Mesendoderm (in vitro differentiated cells): ENCODE data around the gene NEK7.

ENCODE experiments used
- DNase-seq: peaks from one replicate; pipeline ENCODE4 v3.0.0; 2013
- H2AK5ac ChIP-seq: 2 replicates; pipeline ENCODE4 v1.6.1; 2013; ENCODE audit warnings: low read length, inconsistent platforms
- H2BK120ac ChIP-seq: 2 replicates; pipeline ENCODE4 v1.6.1; 2013; ENCODE audit warnings: low read depth, mild to moderate bottlenecking, low read length, moderate library complexity, mixed read lengths
- H2BK15ac ChIP-seq: replicated peaks from 2 replicates; pipeline ENCODE4 v1.6.1; 2013; ENCODE audit warnings: low read depth, mild to moderate bottlenecking, moderate library complexity
- H2BK5ac ChIP-seq: 2 replicates; pipeline ENCODE4 v1.6.1; 2013; ENCODE audit warnings: low read length, inconsistent platforms
- H3K18ac ChIP-seq: 2 replicates; pipeline ENCODE4 v1.6.1; 2013; ENCODE audit warnings: mild to moderate bottlenecking, low read length, mixed read lengths
- H3K23ac ChIP-seq: one replicate; pipeline ENCODE4 v1.6.1; 2013; ENCODE audit warnings: low read length
- H3K27ac ChIP-seq: 2 replicates; pipeline ENCODE4 v1.5.1; 2013; ENCODE audit warnings: low read depth, mild to moderate bottlenecking, inconsistent platforms, low read length, moderate library complexity
- H3K27me3 ChIP-seq: 2 replicates; pipeline ENCODE4 v1.6.1; 2013; ENCODE audit warnings: low read length, control low read depth, mild to moderate bottlenecking, inconsistent platforms; ENCODE audit not compliant: insufficient read depth, poor library complexity
- H3K36me3 ChIP-seq: 2 replicates; pipeline ENCODE4 v1.6.1; 2013; ENCODE audit warnings: low read length, inconsistent platforms; ENCODE audit not compliant: control insufficient read depth, insufficient read depth
- H3K4ac ChIP-seq: one replicate; pipeline ENCODE4 v1.6.1; 2013; ENCODE audit warnings: low read depth, mild to moderate bottlenecking, low read length, moderate library complexity
- H3K4me1 ChIP-seq: 2 replicates; pipeline ENCODE4 v1.6.1; 2013; ENCODE audit warnings: low read depth, low read length, inconsistent platforms; ENCODE audit not compliant: control insufficient read depth
- H3K4me2 ChIP-seq: 2 replicates; pipeline ENCODE4 v1.6.1; 2013; ENCODE audit warnings: low read length
- H3K4me3 ChIP-seq: 2 replicates; pipeline ENCODE4 v1.5.1; 2013; ENCODE audit warnings: mild to moderate bottlenecking, low read length
- H3K56ac ChIP-seq: one replicate; pipeline ENCODE4 v1.6.1; 2013; ENCODE audit warnings: low read length
- H3K79me1 ChIP-seq: 2 replicates; pipeline ENCODE4 v1.6.1; 2013; ENCODE audit warnings: low read length, inconsistent platforms
- H3K79me2 ChIP-seq: 2 replicates; pipeline ENCODE4 v1.6.1; 2013; ENCODE audit warnings: mild to moderate bottlenecking, low read length; ENCODE audit not compliant: control insufficient read depth, insufficient read depth
- H3K9ac ChIP-seq: 2 replicates; pipeline ENCODE4 v1.6.1; 2013; ENCODE audit warnings: low read length, inconsistent platforms
- H4K5ac ChIP-seq: one replicate; pipeline ENCODE4 v1.6.1; 2013; ENCODE audit warnings: low read length
- H4K8ac ChIP-seq: one replicate; pipeline ENCODE4 v1.6.1; 2013; ENCODE audit warnings: low read depth, mild to moderate bottlenecking, control low read depth, low read length, moderate library complexity
- WGBS: extraction: QIAGEN DNeasy Blood & Tissue Kit; methylation state at CpG from one replicate; pipeline ENCODE4 v1.1.7; 2013; ENCODE audit warnings: low lambda C conversion rate, missing lambda C conversion rate; ENCODE audit not compliant: insufficient coverage; ENCODE audit errors: extremely low coverage; 5-methylcytosine and 5-hydroxymethylcytosine counted together

NEK7 gene

GRCh38 chr1:198270273-198270828 lies 113.6 kb downstream of the NEK7 start:
- WGBS, result no CpG with 5 or more reads among the region's 1 CpG
- no peak for DNase-seq
- no peak overlapping the region for H2BK15ac ChIP-seq

GRCh38 chr1:198271467-198271866 lies 114.7 kb downstream of the NEK7 start:
- Histone ChIP-seq H2BK15ac (no peak overlapping the region), H3K18ac (no peak overlapping the region), H3K4me3 (no peak overlapping the region), H2BK5ac (no peak overlapping the region), H3K36me3 (no peaks in the 10 kb centered on the region), H3K9ac (no peak overlapping the region), H3K4ac (no peak overlapping the region), H3K79me1 (no peaks in the 10 kb centered on the region), H3K79me2 (no peaks in the 10 kb centered on the region), H2BK120ac (no peak overlapping the region), H4K5ac (no peak overlapping the region), H2AK5ac (no peak overlapping the region), H4K8ac (no peak overlapping the region), H3K56ac (no peak overlapping the region), H3K23ac (no peak overlapping the region), H3K4me1 (no peaks in the 10 kb centered on the region), H3K4me2 (no peak overlapping the region), H3K27me3 (no peaks in the 10 kb centered on the region), H3K27ac (no peak overlapping the region)
- no peak for DNase-seq

More at GRCh38 chr1:198270273-198270828, 113.6 kb downstream of the NEK7 start:
- H3K4me1 ChIP-seq, result peaks cover under 1% of the 10 kb centered on the region
- no peaks in the 10 kb centered on the region for H3K79me2 ChIP-seq
- H3K27ac ChIP-seq, result no peak overlapping the region
- H3K18ac ChIP-seq, result no peak overlapping the region
- no peak overlapping the region for H3K4me3 ChIP-seq
- H3K56ac ChIP-seq, result no peak overlapping the region
- no peak overlapping the region for H3K9ac ChIP-seq
- H3K4ac ChIP-seq, result no peak overlapping the region
- no peak overlapping the region for H3K4me2 ChIP-seq
- H4K8ac ChIP-seq, result no peak overlapping the region
- no peaks in the 10 kb centered on the region for H3K27me3 ChIP-seq
- no peaks in the 10 kb centered on the region for H3K36me3 ChIP-seq
- H2BK5ac ChIP-seq, result no peak overlapping the region
- no peaks in the 10 kb centered on the region for H3K79me1 ChIP-seq
- no peak overlapping the region for H2BK120ac ChIP-seq
- no peak overlapping the region for H3K23ac ChIP-seq
- no peak overlapping the region for H4K5ac ChIP-seq
- H2AK5ac ChIP-seq, result no peak overlapping the region

GRCh38 chr1:198272492-198272891 lies 115.7 kb downstream of the NEK7 start:
- Histone ChIP-seq H3K27ac (no peak overlapping the region), H3K9ac (no peak overlapping the region), H4K8ac (no peak overlapping the region), H2AK5ac (no peak overlapping the region), H2BK120ac (no peak overlapping the region), H3K23ac (no peak overlapping the region), H3K36me3 (no peaks in the 10 kb centered on the region), H3K4me3 (no peak overlapping the region), H3K4me2 (no peak overlapping the region), H3K27me3 (no peaks in the 10 kb centered on the region), H3K79me2 (no peaks in the 10 kb centered on the region), H3K79me1 (no peaks in the 10 kb centered on the region), H2BK5ac (no peak overlapping the region), H3K18ac (no peak overlapping the region), H3K4ac (no peak overlapping the region), H2BK15ac (no peak overlapping the region), H3K4me1 (no peaks in the 10 kb centered on the region), H3K56ac (no peak overlapping the region), H4K5ac (no peak overlapping the region)
- DNase-seq, result peak; percentile 51
- WGBS, result no CpG with 5 or more reads among the region's 1 CpG

GRCh38 chr1:198273748-198274295 lies 117.0 kb downstream of the NEK7 start:
- Histone ChIP-seq H3K4me3 (no peak overlapping the region), H3K4me1 (no peaks in the 10 kb centered on the region), H2BK120ac (no peak overlapping the region), H2BK15ac (no peak overlapping the region), H3K79me1 (no peaks in the 10 kb centered on the region), H4K8ac (no peak overlapping the region), H2AK5ac (no peak overlapping the region), H3K23ac (no peak overlapping the region), H3K27ac (no peak overlapping the region), H3K56ac (no peak overlapping the region), H3K79me2 (no peaks in the 10 kb centered on the region), H3K4ac (no peak overlapping the region), H3K4me2 (no peak overlapping the region), H3K9ac (no peak overlapping the region), H3K27me3 (no peaks in the 10 kb centered on the region), H4K5ac (no peak overlapping the region), H2BK5ac (no peak overlapping the region), H3K18ac (no peak overlapping the region), H3K36me3 (no peaks in the 10 kb centered on the region)
- DNase-seq, result no peak
- WGBS, result no CpG with 5 or more reads among the region's 1 CpG

- no peak overlapping the region for H2BK5ac ChIP-seq
- no peak overlapping the region for H3K27ac ChIP-seq
- peak; percentile 23 for DNase-seq
- H3K18ac ChIP-seq, result no peak overlapping the region
- no peaks in the 10 kb centered on the region for H3K36me3 ChIP-seq
- no peak overlapping the region for H2BK120ac ChIP-seq
- H3K23ac ChIP-seq, result no peak overlapping the region
- WGBS, result no CpG with 5 or more reads among the region's 1 CpG
- no peak overlapping the region for H3K4me2 ChIP-seq
- no peak overlapping the region for H2BK15ac ChIP-seq
- H3K9ac ChIP-seq, result no peak overlapping the region
- no peaks in the 10 kb centered on the region for H3K79me2 ChIP-seq
- no peak overlapping the region for H3K4ac ChIP-seq
- H3K79me1 ChIP-seq, result no peaks in the 10 kb centered on the region
- H3K56ac ChIP-seq, result no peak overlapping the region
- no peaks in the 10 kb centered on the region for H3K4me1 ChIP-seq
- no peaks in the 10 kb centered on the region for H3K27me3 ChIP-seq
- no peak overlapping the region for H4K8ac ChIP-seq
- no peak overlapping the region for H3K4me3 ChIP-seq
- H2AK5ac ChIP-seq, result no peak overlapping the region
- H4K5ac ChIP-seq, result no peak overlapping the region
Observed at GRCh38 chr1:198275597-198275996, 118.8 kb downstream of the NEK7 start.

GRCh38 chr1:198276241-198276640 lies 119.4 kb downstream of the NEK7 start:
- no peak overlapping the region for H3K9ac ChIP-seq
- H2BK5ac ChIP-seq, result no peak overlapping the region
- H3K23ac ChIP-seq, result no peak overlapping the region
- no peaks in the 10 kb centered on the region for H3K27me3 ChIP-seq
- no peak overlapping the region for H3K27ac ChIP-seq
- H2BK15ac ChIP-seq, result no peak overlapping the region
- H2BK120ac ChIP-seq, result no peak overlapping the region
- no peak overlapping the region for H4K5ac ChIP-seq
- no peak overlapping the region for H3K4ac ChIP-seq
- no peak overlapping the region for H3K56ac ChIP-seq
- H3K4me2 ChIP-seq, result no peak overlapping the region
- no peak overlapping the region for H3K4me3 ChIP-seq
- no peaks in the 10 kb centered on the region for H3K4me1 ChIP-seq
- no CpG with 5 or more reads among the region's 1 CpG for WGBS
- no peak overlapping the region for H4K8ac ChIP-seq
- no peaks in the 10 kb centered on the region for H3K79me1 ChIP-seq
- H3K18ac ChIP-seq, result no peak overlapping the region
- H3K79me2 ChIP-seq, result no peaks in the 10 kb centered on the region
- no peak for DNase-seq
- no peaks in the 10 kb centered on the region for H3K36me3 ChIP-seq
- no peak overlapping the region for H2AK5ac ChIP-seq
